Tibial nerve (tissue), 4 donors: ENCODE results near the gene FOXD1.

ENCODE experiments used
- EP300 ChIP-seq, 2 donors: sonication (generic); formaldehyde crosslinking; IDR thresholded peaks; one replicate each; pipeline ENCODE4 v1.6.1; 2017; ENCODE audit warnings: antibody characterized with exemption in 2 of 2, mild to moderate bottlenecking in 1 of 2
- TF ChIP-seq, protein P1 (sequence below), 5 experiments: fragments of 200-600 bp in 3 of 5; fragments of 450-650 bp in 2 of 5; sonication (generic) in 3 of 5; IDR thresholded peaks; one replicate each; pipeline ENCODE4 v1.5.1; 2016 to 2019; ENCODE audit warnings: antibody characterized with exemption in 5 of 5, mild to moderate bottlenecking in 3 of 5, moderate library complexity in 2 of 5

DNA sequence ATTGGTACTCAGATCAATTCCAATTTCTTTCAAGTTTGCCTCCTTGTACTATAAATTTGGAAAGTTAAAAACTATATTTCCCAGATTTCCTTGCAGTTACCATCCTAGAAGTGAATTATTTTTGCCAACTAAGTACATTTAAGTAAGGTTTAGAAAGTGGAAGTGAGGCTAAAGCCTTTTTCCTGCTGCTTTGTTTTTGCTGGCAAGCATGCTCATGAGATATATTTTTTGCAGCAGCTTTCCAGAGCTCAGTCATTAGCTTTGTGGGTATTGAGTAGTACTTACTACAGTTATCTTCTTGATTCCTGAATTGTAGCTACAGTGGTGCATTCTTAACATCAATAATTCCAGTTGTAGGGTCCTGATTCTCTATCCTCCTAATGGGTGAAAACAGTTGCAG is 46.1 kb upstream of the FOXD1 start:
- TF ChIP-seq, protein P1, sequence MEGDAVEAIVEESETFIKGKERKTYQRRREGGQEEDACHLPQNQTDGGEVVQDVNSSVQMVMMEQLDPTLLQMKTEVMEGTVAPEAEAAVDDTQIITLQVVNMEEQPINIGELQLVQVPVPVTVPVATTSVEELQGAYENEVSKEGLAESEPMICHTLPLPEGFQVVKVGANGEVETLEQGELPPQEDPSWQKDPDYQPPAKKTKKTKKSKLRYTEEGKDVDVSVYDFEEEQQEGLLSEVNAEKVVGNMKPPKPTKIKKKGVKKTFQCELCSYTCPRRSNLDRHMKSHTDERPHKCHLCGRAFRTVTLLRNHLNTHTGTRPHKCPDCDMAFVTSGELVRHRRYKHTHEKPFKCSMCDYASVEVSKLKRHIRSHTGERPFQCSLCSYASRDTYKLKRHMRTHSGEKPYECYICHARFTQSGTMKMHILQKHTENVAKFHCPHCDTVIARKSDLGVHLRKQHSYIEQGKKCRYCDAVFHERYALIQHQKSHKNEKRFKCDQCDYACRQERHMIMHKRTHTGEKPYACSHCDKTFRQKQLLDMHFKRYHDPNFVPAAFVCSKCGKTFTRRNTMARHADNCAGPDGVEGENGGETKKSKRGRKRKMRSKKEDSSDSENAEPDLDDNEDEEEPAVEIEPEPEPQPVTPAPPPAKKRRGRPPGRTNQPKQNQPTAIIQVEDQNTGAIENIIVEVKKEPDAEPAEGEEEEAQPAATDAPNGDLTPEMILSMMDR (IDR thresholded peaks at IDR 0.05): no peak
- TF ChIP-seq EP300 (IDR thresholded peaks at IDR 0.05): no peak
